Osteoblast (primary cell): ENCODE data around the gene ZCCHC2. TPM values are rescaled to one million over a fixed set of nuclear protein-coding genes. Genes with fewer than 3 reads are reported as not detected.

Experiments used
- DNase-seq: peaks from one replicate; pipeline ENCODE4 v3.0.0; 2011; ENCODE audit warnings: low spot score, mixed read lengths; ENCODE audit not compliant: insufficient read length; ENCODE audit errors: missing footprints
- H2AFZ ChIP-seq: 2 replicates; pipeline ENCODE4 v1.6.0; 2011; ENCODE audit warnings: mild to moderate bottlenecking, low read length
- H3K27ac ChIP-seq: 2 replicates; pipeline ENCODE4 v1.5.1; 2011; ENCODE audit warnings: mild to moderate bottlenecking, low read depth, low read length, moderate library complexity
- H3K27me3 ChIP-seq: 2 replicates; pipeline ENCODE4 v1.6.0; 2012; ENCODE audit warnings: mild to moderate bottlenecking, control low read depth, inconsistent platforms, low read length, moderate library complexity; ENCODE audit not compliant: insufficient read depth
- H3K36me3 ChIP-seq: 2 replicates; pipeline ENCODE4 v1.5.1; 2011; ENCODE audit warnings: mild to moderate bottlenecking, low read length, control low read depth, moderate library complexity; ENCODE audit not compliant: insufficient read depth
- H3K4me1 ChIP-seq: 2 replicates; pipeline ENCODE4 v1.5.1; 2011; ENCODE audit warnings: mild to moderate bottlenecking, low read length, control low read depth, moderate library complexity; ENCODE audit not compliant: insufficient read depth
- H3K4me2 ChIP-seq: 2 replicates; pipeline ENCODE4 v1.6.0; 2011; ENCODE audit warnings: mild to moderate bottlenecking, low read length; ENCODE audit not compliant: insufficient read depth
- H3K4me3 ChIP-seq: fragments of 200-600 bp; sonication (generic); 3 replicates; pipeline ENCODE4 v1.5.1; 2012; ENCODE audit warnings: mild to moderate bottlenecking, low read length, inconsistent platforms; ENCODE audit not compliant: insufficient read depth
- H3K79me2 ChIP-seq: 2 replicates; pipeline ENCODE4 v1.6.0; 2012; ENCODE audit warnings: mild to moderate bottlenecking, low read length, control low read depth, inconsistent platforms; ENCODE audit not compliant: insufficient read depth
- H3K9me3 ChIP-seq: 2 replicates; pipeline ENCODE4 v1.5.1; 2011; ENCODE audit warnings: low read depth, low read length, control low read depth
- H4K20me1 ChIP-seq: 2 replicates; pipeline ENCODE4 v1.6.0; 2012; ENCODE audit warnings: mild to moderate bottlenecking, low read length, control low read depth; ENCODE audit not compliant: insufficient read depth
- CTCF ChIP-seq: IDR thresholded peaks from 2 replicates; pipeline ENCODE4 v1.5.1; 2011; ENCODE audit warnings: mild to moderate bottlenecking, low read depth, low read length, moderate library complexity; ENCODE audit errors: extremely low read depth
- total RNA-seq: library from RNA; depleted of rRNA; stranded (reverse); fragments of >200 nt; gene quantifications from 2 replicates; pipeline ENCODE4 v1.2.3, GENCODE V29; 2012

The ZCCHC2 gene
- total RNA-seq, 1 donor, result 10.1 TPM

- H4K20me1 ChIP-seq, result no peaks in the 10 kb centered on the region
- no peak for TF ChIP-seq CTCF
- H2AFZ ChIP-seq, result no peak overlapping the region
- H3K36me3 ChIP-seq, result peaks cover 5% of the 10 kb centered on the region
- no peaks in the 10 kb centered on the region for H3K9me3 ChIP-seq
- no peak overlapping the region for H3K4me2 ChIP-seq
- H3K27ac ChIP-seq, result no peak overlapping the region
- no peaks in the 10 kb centered on the region for H3K79me2 ChIP-seq
- H3K27me3 ChIP-seq, result no peaks in the 10 kb centered on the region
- no peaks in the 10 kb centered on the region for H3K4me1 ChIP-seq
- H3K4me3 ChIP-seq, result no peak overlapping the region
- no peak for DNase-seq
These were observed 26.9 kb downstream of the ZCCHC2 start for GRCh38 chr18:62549755-62550154.

- no peak for TF ChIP-seq CTCF
- Histone ChIP-seq H3K4me2 (no peak overlapping the region), H3K36me3 (peaks cover 5% of the 10 kb centered on the region), H3K9me3 (no peaks in the 10 kb centered on the region), H3K79me2 (no peaks in the 10 kb centered on the region), H3K4me3 (no peak overlapping the region), H3K27ac (no peak overlapping the region), H4K20me1 (no peaks in the 10 kb centered on the region), H3K27me3 (no peaks in the 10 kb centered on the region), H2AFZ (no peak overlapping the region), H3K4me1 (no peaks in the 10 kb centered on the region)
- DNase-seq, result no peak
These were observed 27.9 kb downstream of the ZCCHC2 start for GRCh38 chr18:62550746-62551145.

- H4K20me1 ChIP-seq, result no peaks in the 10 kb centered on the region
- no peaks in the 10 kb centered on the region for H3K27me3 ChIP-seq
- H3K36me3 ChIP-seq, result peaks cover 5% of the 10 kb centered on the region
- no peak overlapping the region for H3K4me2 ChIP-seq
- no peaks in the 10 kb centered on the region for H3K79me2 ChIP-seq
- DNase-seq, result no peak
- H3K4me1 ChIP-seq, result no peaks in the 10 kb centered on the region
- H2AFZ ChIP-seq, result no peak overlapping the region
- no peaks in the 10 kb centered on the region for H3K9me3 ChIP-seq
- TF ChIP-seq CTCF, result no peak
- H3K27ac ChIP-seq, result no peak overlapping the region
- no peak overlapping the region for H3K4me3 ChIP-seq
These were observed 29.2 kb downstream of the ZCCHC2 start for GRCh38 chr18:62551972-62552513.

GRCh38 chr18:62554061-62554815 is 31.4 kb downstream of the ZCCHC2 start:
- H4K20me1 ChIP-seq, result no peaks in the 10 kb centered on the region
- no peak overlapping the region for H3K4me2 ChIP-seq
- no peak overlapping the region for H3K4me3 ChIP-seq
- no peak overlapping the region for H3K27ac ChIP-seq
- no peak for DNase-seq
- TF ChIP-seq CTCF, result no peak
- H2AFZ ChIP-seq, result no peak overlapping the region
- no peaks in the 10 kb centered on the region for H3K9me3 ChIP-seq
- H3K4me1 ChIP-seq, result no peaks in the 10 kb centered on the region
- H3K27me3 ChIP-seq, result no peaks in the 10 kb centered on the region
- no peaks in the 10 kb centered on the region for H3K79me2 ChIP-seq
- H3K36me3 ChIP-seq, result peaks cover 5% of the 10 kb centered on the region
